A673 (cell line): Measurements from ENCODE around the gene PON2. TPM values are rescaled to one million over a fixed set of nuclear protein-coding genes. Genes with fewer than 3 reads are reported as not detected.

Source experiments
- BruUV-seq: library from RNA; stranded (reverse); fragments of 400-500 nt; replicated peaks from 2 replicates; lab custom pipeline; 2021; lab: Mats Ljungman, UMichigan
- CTCF ChIA-PET: fragments of 300-600 bp; sonication (Branson Sonifier 250); formaldehyde crosslinking; loops from one replicate; lab custom pipeline; 2022; ENCODE audit warnings: antibody characterized with exemption; lab: Charles Lee
- POLR2A ChIA-PET: fragments of 300-600 bp; sonication (Branson Sonifier 250); formaldehyde crosslinking; loops from one replicate; lab custom pipeline; 2022; ENCODE audit warnings: antibody characterized with exemption; ENCODE audit not compliant: low non-redundant PET; lab: Charles Lee
- DNase-seq: peaks from one replicate; pipeline ENCODE4 v3.0.0-alpha.2; 2015; ENCODE audit warnings: low spot score
- H3K27ac ChIP-seq: fragments of 200-600 bp; sonication (generic); 2 replicates; pipeline ENCODE4 v1.5.1; 2016; ENCODE audit warnings: mixed run types, low read depth, mild to moderate bottlenecking, mixed read lengths, antibody characterized with exemption, low read length; ENCODE audit not compliant: poor library complexity, severe bottlenecking
- H3K27me3 ChIP-seq: fragments of 200-600 bp; sonication (generic); replicated peaks from 2 replicates; pipeline ENCODE4 v1.6.1; 2017; ENCODE audit warnings: mixed run types, low read depth, mild to moderate bottlenecking, mixed read lengths, antibody characterized with exemption, low read length; ENCODE audit not compliant: insufficient read depth, poor library complexity
- H3K36me3 ChIP-seq: fragments of 200-600 bp; sonication (generic); 2 replicates; pipeline ENCODE4 v1.6.1; 2016; ENCODE audit warnings: mixed run types, mild to moderate bottlenecking, mixed read lengths, antibody characterized with exemption, low read length; ENCODE audit not compliant: insufficient read depth, poor library complexity, severe bottlenecking
- H3K4me1 ChIP-seq: fragments of 200-600 bp; sonication (generic); 2 replicates; pipeline ENCODE4 v1.6.1; 2017; ENCODE audit warnings: mixed run types, mild to moderate bottlenecking, mixed read lengths, antibody characterized with exemption, low read length; ENCODE audit not compliant: insufficient read depth, poor library complexity, severe bottlenecking
- H3K4me3 ChIP-seq: fragments of 200-600 bp; sonication (generic); 2 replicates; pipeline ENCODE4 v1.5.1; 2016; ENCODE audit warnings: low read depth, mixed run types, mild to moderate bottlenecking, mixed read lengths, low read length; ENCODE audit not compliant: poor library complexity, severe bottlenecking
- H3K9me3 ChIP-seq: fragments of 200-600 bp; sonication (generic); 2 replicates; pipeline ENCODE4 v1.6.1; 2016; ENCODE audit warnings: mixed run types, low read depth, mild to moderate bottlenecking, mixed read lengths, antibody characterized with exemption, low read length; ENCODE audit not compliant: poor library complexity, severe bottlenecking
- EZH2 ChIP-seq: fragments of 200-600 bp; sonication (generic); IDR thresholded peaks from 2 replicates; pipeline ENCODE4 v1.6.1; 2017; ENCODE audit warnings: borderline replicate concordance, low read depth, mild to moderate bottlenecking, mixed read lengths, antibody characterized with exemption, low read length; ENCODE audit not compliant: poor library complexity, severe bottlenecking
- intact Hi-C: fragments of 100-400 bp; cut with micrococcal nuclease; formaldehyde crosslinking; loops from one replicate; pipeline ENCODE4 v1.10.0; 2022; ENCODE audit not compliant: unreplicated experiment
- total RNA-seq: library from RNA; stranded (reverse); gene quantifications from 2 replicates; pipeline ENCODE4 v1.2.3, GENCODE V29; 2021
- TF ChIP-seq, protein P1 (sequence below): fragments of 300-800, 200-600 bp; sonication (generic); conservative IDR thresholded peaks from 2 replicates; pipeline ENCODE4 v1.5.1; 2017; ENCODE audit warnings: low read depth, mild to moderate bottlenecking, antibody characterized with exemption, low read length, moderate library complexity, mixed read lengths

The PON2 gene
- total RNA-seq, 1 experiment from 2014 or later = 67.6 TPM

DNA sequence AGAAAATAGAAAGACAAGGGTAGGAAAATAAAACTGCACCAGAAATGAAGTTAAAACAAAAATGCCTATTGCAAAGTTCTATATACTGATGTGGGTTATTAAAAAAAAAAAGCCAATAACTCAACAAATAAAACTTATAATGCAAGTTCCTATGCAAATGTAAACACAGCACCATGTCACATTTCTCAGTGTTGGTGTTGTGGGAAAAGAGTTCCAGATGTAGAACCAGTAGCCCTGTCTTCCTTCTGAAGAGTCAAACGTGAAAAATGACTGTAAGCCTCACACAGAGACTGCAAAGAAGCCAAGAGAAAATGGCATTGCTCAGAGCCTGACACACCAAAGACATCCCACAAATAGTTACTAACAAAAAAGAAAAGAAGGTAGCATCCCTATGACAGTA lies 10.1 kb downstream of the PON2 start:
- intact Hi-C loops = no loop called here
- Histone ChIP-seq H3K36me3 (no peaks in the 10 kb centered on the region), H3K27ac (no peak overlapping the region), H3K9me3 (no peaks in the 10 kb centered on the region), H3K4me1 (no peaks in the 10 kb centered on the region), H3K4me3 (no peak overlapping the region), H3K27me3 (no peaks in the 10 kb centered on the region)
- ChIA-PET CTCF (no interaction called here), POLR2A (no interaction called here)
- TF ChIP-seq EZH2 = no peak
- TF ChIP-seq, protein P1, sequence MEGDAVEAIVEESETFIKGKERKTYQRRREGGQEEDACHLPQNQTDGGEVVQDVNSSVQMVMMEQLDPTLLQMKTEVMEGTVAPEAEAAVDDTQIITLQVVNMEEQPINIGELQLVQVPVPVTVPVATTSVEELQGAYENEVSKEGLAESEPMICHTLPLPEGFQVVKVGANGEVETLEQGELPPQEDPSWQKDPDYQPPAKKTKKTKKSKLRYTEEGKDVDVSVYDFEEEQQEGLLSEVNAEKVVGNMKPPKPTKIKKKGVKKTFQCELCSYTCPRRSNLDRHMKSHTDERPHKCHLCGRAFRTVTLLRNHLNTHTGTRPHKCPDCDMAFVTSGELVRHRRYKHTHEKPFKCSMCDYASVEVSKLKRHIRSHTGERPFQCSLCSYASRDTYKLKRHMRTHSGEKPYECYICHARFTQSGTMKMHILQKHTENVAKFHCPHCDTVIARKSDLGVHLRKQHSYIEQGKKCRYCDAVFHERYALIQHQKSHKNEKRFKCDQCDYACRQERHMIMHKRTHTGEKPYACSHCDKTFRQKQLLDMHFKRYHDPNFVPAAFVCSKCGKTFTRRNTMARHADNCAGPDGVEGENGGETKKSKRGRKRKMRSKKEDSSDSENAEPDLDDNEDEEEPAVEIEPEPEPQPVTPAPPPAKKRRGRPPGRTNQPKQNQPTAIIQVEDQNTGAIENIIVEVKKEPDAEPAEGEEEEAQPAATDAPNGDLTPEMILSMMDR = no peak
- no peak for DNase-seq
- BruUV-seq = no TSS peak

- CTCF ChIA-PET = no interaction called here
- intact Hi-C loops = no loop called here
- H3K36me3 ChIP-seq = no peaks in the 10 kb centered on the region
- POLR2A ChIA-PET = no interaction called here
- DNase-seq = no peak
- TF ChIP-seq EZH2 = no peak
- TF ChIP-seq, protein P1 = no peak
- H3K4me3 ChIP-seq = no peak overlapping the region
- BruUV-seq = no TSS peak
- no peak overlapping the region for H3K27ac ChIP-seq
- no peaks in the 10 kb centered on the region for H3K9me3 ChIP-seq
- H3K4me1 ChIP-seq = no peaks in the 10 kb centered on the region
- H3K27me3 ChIP-seq = no peaks in the 10 kb centered on the region
Observed at GRCh38 chr7:95421847-95422444, 12.9 kb downstream of the PON2 start.

- no peaks in the 10 kb centered on the region for H3K36me3 ChIP-seq
- no peak overlapping the region for H3K27ac ChIP-seq
- POLR2A ChIA-PET = no interaction called here
Observed at GRCh38 chr7:95421000-95421846, 13.6 kb downstream of the PON2 start.

More at GRCh38 chr7:95421000-95421846, 13.6 kb downstream of the PON2 start:
- CTCF ChIA-PET = no interaction called here
- DNase-seq = no peak
- BruUV-seq = no TSS peak
- Histone ChIP-seq H3K4me1 (no peaks in the 10 kb centered on the region), H3K27me3 (no peaks in the 10 kb centered on the region), H3K4me3 (no peak overlapping the region), H3K9me3 (no peaks in the 10 kb centered on the region)
- TF ChIP-seq, protein P1 = no peak
- no peak for TF ChIP-seq EZH2
- intact Hi-C loops = no loop called here
